Heart left ventricle (tissue), 13 donors: Measurements from ENCODE around the gene KNCN.
A peak's percentile ranks its signal among the peaks of the same experiment; 100 is the strongest.

ENCODE experiments used
- POLR2A ChIP-seq, 2 donors: fragments of 450-650 bp; IDR thresholded peaks; one replicate each; pipeline ENCODE4 v1.6.1; 2017; ENCODE audit warnings: antibody characterized with exemption in 2 of 2, mild to moderate bottlenecking in 2 of 2, moderate library complexity in 2 of 2
- TF ChIP-seq, protein P1 (sequence below), 12 donors: fragments of 200-600 bp; sonication (generic) in 4 of 12; IDR thresholded peaks; one replicate each; pipeline versions ENCODE4 v1.5.0 to v1.8.0; 2018 to 2022; ENCODE audit warnings: antibody characterized with exemption in 12 of 12, mild to moderate bottlenecking in 5 of 12
- donor health status: ischemic (EF 13 %, LVEDD 7.1; RV severe dilation, severe dysfunction).
- donor health status: DM: no; HTN: yes; CAD: no.
- donor health status: DM: no; HTN: no; CAD: no.
- donor health status: ischemic (EF 25% LVEDD 6.9; RV normal size, moderate dysfunction).
- donor health status: ischemic (EF 25% LVEDD 5.7; RV mildly dilated, moderate dysfunction).
- donor health status: ischemic (EF 35%, LVEDD 5.7; RV mildly dilated, moderate dysfunction).
- donor health status: nonischemic (EF 11% LVEDD 7.7; RV severe dilation, severe dysfunction).
- donor health status: DM: yes; HTN: yes; CAD: no.
- donor health status: PGD.
- donor health status: ischemic (EF 29% LVEDD 5.4; RV normal size, mild dysfunction).
- donor health status: nonischemic (EF 23%, LVEDD 6.1; RV moderate dilation, normal function).

DNA sequence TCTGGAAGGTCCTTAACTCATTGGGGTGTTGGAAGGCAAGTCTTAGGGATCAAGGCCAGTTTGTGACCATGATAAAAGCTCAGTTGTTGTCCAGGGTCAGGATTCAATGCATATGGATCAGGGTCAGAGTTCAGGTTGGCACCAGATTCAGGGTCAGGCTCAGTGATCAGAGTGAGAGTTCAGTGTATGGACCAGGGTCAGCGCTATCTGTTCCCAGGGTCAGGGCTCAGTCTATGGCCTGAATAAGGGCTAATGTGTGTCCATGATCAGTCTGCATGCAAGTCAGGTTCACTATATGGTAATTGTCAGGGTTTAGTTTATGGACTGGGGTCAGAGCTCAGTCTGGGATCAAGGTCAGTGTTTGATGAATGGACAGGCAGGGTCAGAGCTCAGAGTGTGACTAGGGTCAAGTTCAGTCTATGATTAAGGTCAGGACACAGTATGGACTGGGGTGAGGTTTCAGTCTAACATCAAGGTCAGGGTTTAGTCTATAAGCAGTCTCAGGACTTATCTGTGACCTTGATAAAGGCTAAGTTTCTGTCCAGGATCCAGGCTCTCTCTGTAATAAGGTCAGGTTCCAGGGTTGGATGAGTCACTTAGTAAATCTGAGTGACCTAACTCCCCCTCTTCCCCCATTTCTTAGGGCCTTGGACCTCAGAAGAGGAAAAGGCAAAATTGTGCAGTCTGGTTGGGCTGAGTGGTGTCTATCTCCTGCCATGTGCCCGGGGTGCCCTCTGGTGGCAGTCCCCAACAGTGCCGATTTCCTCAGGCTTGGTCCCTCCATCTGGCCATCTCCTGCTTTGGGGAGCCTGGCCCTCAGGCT lies 23.8 kb downstream of the KNCN start:
- TF ChIP-seq, protein P1, sequence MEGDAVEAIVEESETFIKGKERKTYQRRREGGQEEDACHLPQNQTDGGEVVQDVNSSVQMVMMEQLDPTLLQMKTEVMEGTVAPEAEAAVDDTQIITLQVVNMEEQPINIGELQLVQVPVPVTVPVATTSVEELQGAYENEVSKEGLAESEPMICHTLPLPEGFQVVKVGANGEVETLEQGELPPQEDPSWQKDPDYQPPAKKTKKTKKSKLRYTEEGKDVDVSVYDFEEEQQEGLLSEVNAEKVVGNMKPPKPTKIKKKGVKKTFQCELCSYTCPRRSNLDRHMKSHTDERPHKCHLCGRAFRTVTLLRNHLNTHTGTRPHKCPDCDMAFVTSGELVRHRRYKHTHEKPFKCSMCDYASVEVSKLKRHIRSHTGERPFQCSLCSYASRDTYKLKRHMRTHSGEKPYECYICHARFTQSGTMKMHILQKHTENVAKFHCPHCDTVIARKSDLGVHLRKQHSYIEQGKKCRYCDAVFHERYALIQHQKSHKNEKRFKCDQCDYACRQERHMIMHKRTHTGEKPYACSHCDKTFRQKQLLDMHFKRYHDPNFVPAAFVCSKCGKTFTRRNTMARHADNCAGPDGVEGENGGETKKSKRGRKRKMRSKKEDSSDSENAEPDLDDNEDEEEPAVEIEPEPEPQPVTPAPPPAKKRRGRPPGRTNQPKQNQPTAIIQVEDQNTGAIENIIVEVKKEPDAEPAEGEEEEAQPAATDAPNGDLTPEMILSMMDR (IDR thresholded peaks at IDR 0.05): peak; percentile 82 to 94 (median 90)
- TF ChIP-seq POLR2A (IDR thresholded peaks at IDR 0.05): no peak
